Germinal center (tissue), 1 donor: ENCODE results near the gene RNF138.
"Not testable (repeated sequence)": the region's sequence is repeated elsewhere in the genome, so short reads cannot be mapped to it uniquely, and the experiment has no call there.

Experiments
- DNase-seq: peaks from one replicate; pipeline ENCODE4 v3.0.0; 2012; ENCODE audit warnings: mixed read lengths, low spot score

The RNF138 gene

GRCh38 chr18:32095900-32096229 is 4.2 kb downstream of the RNF138 start:
- DNase-seq: no peak

DNA sequence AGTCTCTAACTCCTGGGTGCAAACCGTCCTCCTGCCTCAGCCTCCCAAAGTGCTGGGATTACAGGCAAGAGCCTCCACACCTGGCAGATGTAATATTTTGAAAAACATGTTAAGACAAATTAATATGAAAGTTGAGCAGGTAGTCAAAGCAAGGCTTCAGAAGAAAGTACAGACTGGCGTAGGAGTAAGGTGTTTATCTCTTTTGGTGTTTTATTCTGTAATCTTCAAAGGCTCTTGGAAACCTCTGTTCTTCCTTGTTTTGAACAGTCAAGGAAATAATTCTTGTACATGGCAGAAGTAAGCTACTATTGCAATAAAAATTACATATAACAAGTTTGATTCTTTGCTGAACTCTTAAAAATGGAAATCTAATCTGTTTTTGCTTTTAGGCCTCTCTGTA is 5.3 kb downstream of the RNF138 start:
- no peak for DNase-seq

DNA sequence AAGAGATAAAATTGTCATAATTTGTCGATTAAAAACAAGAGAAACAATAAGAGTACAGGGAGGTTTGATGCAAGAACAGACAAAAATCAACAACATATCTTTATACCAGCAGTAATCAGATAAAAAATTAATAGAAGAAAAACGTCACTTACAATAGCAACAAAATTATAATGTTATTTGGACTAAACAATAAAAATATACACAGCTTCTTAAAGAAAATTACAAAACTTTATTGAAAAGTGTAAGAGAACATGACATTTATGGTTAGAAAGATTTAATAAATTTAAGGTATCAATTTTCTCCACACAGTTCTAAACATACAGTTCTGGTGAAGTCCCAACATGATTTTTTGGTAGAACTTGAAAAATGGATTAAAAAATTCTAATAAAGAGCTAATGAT is 12.8 kb downstream of the RNF138 start:
- DNase-seq: no peak

- no peak for DNase-seq
Measured at GRCh38 chr18:32110005-32110404, 18.3 kb downstream of the RNF138 start.

DNA sequence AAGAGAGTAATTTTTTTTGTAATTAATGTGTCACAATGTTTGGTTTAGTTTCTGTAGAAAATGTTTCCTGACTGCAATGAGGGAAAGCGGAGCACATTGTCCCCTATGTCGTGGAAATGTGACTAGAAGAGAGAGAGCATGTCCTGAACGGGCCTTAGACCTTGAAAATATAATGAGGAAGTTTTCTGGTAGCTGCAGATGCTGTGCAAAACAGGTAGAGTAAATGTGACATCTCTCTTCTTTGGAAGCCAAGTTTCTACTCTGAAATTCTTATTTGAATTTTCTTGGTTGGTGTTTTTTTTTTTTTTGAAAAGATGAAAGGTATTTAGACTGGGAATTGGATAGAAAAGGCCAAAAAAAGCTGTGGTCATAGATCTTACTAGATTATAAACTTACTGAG is 20.0 kb downstream of the RNF138 start:
- no peak for DNase-seq

DNA sequence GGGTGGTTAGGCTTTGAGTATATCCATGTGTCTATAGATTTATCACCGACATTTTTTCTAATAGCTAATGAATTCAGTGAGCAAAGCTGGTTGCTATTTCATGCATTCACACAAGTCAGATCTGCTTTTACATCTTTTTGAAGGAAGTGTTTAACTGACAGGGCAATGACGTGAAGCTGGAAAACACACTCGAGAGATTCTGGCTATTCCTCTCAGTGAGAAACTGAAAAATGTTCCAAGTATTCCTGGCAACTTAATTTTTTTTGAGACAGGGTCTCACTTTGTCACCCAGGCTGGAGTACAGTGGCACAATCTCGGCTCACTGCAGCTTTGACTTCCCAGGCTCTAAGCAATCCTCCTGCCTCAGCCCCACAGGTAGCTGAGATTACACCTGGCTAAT is 21.2 kb downstream of the RNF138 start:
- no peak for DNase-seq

GRCh38 chr18:32114293-32114942 is 22.7 kb downstream of the RNF138 start:
- no peak for DNase-seq

GRCh38 chr18:32122039-32122438 is 30.4 kb downstream of the RNF138 start:
- DNase-seq: no peak

- DNase-seq: no peak
Measured at GRCh38 chr18:32126538-32126937, 34.9 kb downstream of the RNF138 start.

DNA sequence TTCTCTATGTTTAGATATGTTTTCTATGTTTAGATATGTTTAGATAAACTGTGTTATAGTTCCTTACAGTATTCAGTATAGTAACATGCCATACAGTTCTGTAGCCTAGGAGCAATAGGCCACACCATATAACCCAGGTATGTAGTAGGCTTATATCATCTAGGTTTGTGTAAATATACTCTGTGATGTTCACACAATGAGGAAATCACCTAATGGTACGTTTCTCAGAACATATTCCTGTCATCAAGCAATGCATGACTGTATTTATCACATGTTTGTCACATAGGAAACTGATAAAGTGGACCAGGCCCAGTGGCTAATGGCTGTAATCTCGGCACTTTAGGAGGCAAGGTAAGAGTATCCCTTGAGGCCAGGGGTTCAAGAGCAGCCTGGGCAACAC is 44.0 kb downstream of the RNF138 start:
- no peak for DNase-seq

- DNase-seq: no peak
Measured at GRCh38 chr18:32138332-32138982, 46.8 kb downstream of the RNF138 start.

- no peak for DNase-seq
Measured at GRCh38 chr18:32139835-32140283, 48.2 kb downstream of the RNF138 start.

GRCh38 chr18:32148185-32148870 is 56.7 kb downstream of the RNF138 start:
- DNase-seq: no peak

DNA sequence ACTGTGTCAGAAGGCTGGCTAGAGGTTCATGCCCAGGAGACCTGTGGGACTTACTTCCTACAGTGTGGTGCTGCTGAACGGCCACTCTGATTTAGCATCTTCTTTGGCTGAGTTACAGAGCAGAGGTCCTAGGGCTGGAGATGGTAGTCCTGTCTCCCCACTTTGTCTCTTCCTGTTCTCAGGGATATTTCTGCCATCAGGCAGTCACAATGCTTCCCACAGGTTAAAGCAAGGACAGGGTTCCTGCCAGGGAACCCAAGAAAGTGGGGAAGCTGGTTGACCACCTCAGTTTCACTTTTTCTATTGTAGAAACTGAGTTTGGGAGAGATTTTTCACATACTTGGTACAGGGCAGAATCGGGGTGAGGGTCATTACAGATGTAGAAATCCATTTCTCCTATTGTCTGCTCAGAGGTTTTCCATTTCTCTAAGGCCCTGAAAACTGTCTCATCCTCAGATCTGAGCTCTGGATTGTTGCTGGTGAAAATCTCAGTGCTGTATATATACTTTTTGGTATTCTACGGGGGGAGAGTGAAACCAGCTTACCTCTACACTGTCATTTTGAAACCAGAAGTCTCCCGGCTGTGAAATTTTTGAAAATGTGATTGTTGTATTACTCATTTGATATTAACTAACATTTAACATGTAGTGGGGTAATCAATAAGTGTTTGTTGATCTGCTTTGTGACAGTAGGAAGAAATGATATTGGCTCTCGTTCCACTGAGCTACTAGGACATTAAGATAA is 61.2 kb downstream of the RNF138 start:
- no peak for DNase-seq

DNA sequence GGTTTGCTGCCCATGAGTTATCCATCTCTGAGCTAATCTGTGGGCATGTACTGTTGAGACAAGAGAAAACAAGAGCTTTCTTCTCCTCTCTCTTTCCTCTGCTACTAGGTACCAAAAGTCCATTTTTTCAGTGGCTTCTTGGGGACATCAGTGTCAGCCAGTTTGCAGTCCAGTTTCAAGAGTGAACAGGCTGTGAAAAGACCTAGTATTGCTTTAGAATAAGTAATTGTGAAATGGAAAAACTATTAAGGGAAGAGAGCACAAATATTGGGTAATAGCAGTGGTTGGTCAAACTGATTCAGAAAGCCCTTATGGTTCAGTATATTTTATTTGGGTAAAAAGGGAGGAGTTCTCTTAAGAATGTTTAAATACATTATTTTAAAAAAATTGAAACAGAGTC is 65.2 kb downstream of the RNF138 start:
- DNase-seq: no peak

DNA sequence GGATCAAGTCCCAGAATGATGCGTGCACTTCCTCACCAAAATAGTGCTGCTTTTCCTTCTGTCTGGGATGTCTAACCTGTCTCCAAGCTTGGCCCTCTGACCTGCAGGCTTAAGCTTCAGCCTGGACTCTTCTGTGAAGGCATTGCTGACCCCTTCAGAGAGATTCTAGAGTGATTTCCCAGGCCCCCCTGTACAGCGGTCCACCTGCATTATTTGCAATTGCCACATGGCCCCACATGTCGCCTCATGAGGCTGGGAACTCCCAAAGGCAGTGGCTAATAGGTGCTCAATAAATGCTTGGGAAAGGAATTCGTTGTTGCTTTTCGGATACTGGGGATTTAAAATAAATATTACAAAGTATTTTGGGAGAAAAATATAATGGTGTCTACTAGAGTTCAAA is 65.9 kb downstream of the RNF138 start:
- DNase-seq: no peak

- peak; percentile 53 for DNase-seq
Measured at GRCh38 chr18:32158108-32158624, 66.5 kb downstream of the RNF138 start.

DNA sequence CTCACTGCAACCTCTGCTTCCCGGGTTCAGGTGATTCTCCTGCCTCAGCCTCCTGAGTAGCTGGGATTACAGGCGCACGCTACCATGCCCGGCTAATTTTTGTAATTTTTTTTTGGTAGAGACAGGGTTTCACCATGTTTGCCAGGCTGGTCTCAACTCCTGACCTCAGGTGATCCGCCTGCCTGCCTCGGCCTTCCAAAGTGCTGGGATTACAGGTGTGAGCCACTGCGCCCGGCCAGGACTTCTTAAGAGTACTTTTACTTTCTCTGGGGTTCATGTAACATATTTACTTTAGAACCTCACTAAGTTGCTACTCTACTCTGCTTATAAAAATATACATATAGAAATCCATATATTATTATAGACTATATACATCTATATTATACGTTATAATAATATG is 67.0 kb downstream of the RNF138 start:
- DNase-seq: not testable (repeated sequence)

GRCh38 chr18:32160547-32160946 is 68.9 kb downstream of the RNF138 start:
- no peak for DNase-seq

- no peak for DNase-seq
Measured at GRCh38 chr18:32167980-32168730, 76.5 kb downstream of the RNF138 start.

DNA sequence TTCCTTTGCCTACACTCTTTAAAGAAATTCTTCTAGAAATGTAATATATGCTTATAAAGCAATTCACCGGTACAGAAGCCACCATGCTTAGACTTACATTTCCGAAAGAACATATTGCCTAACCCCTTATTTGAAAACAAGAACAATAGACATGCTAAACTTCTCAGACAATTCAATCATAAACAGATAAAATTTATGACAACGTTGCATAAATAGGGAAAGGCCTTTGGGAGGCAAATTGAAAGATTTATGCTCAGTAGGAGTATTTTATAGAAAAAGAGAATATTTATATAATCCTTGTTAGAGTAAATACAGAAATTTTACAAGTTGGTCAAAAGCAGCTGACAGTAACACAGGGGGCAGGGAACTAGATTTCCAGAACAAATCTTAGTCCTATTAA is 82.0 kb downstream of the RNF138 start:
- no peak for DNase-seq

- no peak for DNase-seq
Measured at GRCh38 chr18:32174719-32175118, 83.0 kb downstream of the RNF138 start.
